ENCODE results near the gene HSD17B8. TPM values are rescaled to one million over a fixed set of nuclear protein-coding genes. Genes with fewer than 3 reads are reported as not detected.

HSD17B8 gene
- total and polyA plus RNA-seq, 2 donors (not counting 1 experiment from before 2014, with no cell fraction given) = 10.8 to 25.5 TPM

DNA sequence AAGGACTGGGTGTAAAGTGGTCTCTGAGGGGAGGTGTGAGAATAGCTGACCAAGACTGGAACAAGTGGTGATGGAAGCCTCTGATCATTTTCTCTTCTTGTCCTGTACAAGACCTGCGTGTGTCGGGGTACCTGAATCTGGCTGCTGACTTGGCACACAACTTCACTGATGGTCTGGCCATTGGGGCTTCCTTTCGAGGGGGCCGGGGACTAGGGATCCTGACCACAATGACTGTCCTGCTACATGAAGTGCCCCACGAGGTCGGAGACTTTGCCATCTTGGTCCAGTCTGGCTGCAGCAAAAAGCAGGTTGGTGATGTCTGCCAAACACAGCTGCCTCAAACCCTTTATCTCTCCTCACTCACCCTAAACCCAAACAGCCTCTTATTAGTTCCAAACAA, 1.7 kb upstream of the HSD17B8 start:
- no peaks in the 10 kb centered on the region for H3K27me3 ChIP-seq (replicated peaks in 1 of 4; ENCODE audit: control extremely low read depth in 1 of 4, control insufficient read depth in 3 of 4, insufficient read depth in 4 of 4, low read length in 3 of 4)
- WGBS (ENCODE audit: insufficient coverage) = 97% methylated on average over 6 of the region's 6 CpGs
- peaks cover 33 to 58% of the 10 kb centered on the region in 2 donors for H3K4me1 ChIP-seq (ENCODE audit: control insufficient read depth in 2 of 2, insufficient read depth in 2 of 2, low read length in 2 of 2)
- H3K79me2 ChIP-seq (ENCODE audit: control insufficient read depth, insufficient read depth, low read length) = peaks cover 51% of the 10 kb centered on the region
- no peak overlapping the region for H3K4me2 ChIP-seq (replicated peaks; ENCODE audit: low read depth, low read length, poor library complexity, severe bottlenecking)
- H3K36me3 ChIP-seq (replicated peaks in 1 of 2; ENCODE audit: control extremely low read depth in 1 of 2, control insufficient read depth in 1 of 2, extremely low read depth in 1 of 2, insufficient read depth in 2 of 2, low read length in 1 of 2) = peaks cover 0 to 20% of the 10 kb centered on the region in 2 experiments
- H3K9me3 Mint-ChIP-seq (ENCODE audit: insufficient read depth) = no peaks in the 10 kb centered on the region
- peak overlapping the region; percentile 99 for H3K4me3 Mint-ChIP-seq
- no peak overlapping the region for H2AFZ ChIP-seq (ENCODE audit: insufficient read depth, low read depth, low read length, poor library complexity, severe bottlenecking)
- no peak overlapping the region for H3K27ac ChIP-seq (ENCODE audit: low read length in 2 of 2)
- TF ChIP-seq, protein P1, sequence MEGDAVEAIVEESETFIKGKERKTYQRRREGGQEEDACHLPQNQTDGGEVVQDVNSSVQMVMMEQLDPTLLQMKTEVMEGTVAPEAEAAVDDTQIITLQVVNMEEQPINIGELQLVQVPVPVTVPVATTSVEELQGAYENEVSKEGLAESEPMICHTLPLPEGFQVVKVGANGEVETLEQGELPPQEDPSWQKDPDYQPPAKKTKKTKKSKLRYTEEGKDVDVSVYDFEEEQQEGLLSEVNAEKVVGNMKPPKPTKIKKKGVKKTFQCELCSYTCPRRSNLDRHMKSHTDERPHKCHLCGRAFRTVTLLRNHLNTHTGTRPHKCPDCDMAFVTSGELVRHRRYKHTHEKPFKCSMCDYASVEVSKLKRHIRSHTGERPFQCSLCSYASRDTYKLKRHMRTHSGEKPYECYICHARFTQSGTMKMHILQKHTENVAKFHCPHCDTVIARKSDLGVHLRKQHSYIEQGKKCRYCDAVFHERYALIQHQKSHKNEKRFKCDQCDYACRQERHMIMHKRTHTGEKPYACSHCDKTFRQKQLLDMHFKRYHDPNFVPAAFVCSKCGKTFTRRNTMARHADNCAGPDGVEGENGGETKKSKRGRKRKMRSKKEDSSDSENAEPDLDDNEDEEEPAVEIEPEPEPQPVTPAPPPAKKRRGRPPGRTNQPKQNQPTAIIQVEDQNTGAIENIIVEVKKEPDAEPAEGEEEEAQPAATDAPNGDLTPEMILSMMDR (IDR thresholded peaks at IDR 0.05) = no peak
- no peak for TF ChIP-seq EZH2 (IDR thresholded peaks at IDR 0.05; ENCODE audit: borderline replicate concordance, insufficient read depth, low read depth, low read length, poor library complexity, severe bottlenecking)
- H3K4me3 ChIP-seq (ENCODE audit: control extremely low read depth in 1 of 5, extremely low read depth in 1 of 5, insufficient read depth in 1 of 5, low read depth in 2 of 5, low read length in 4 of 5) = no peak overlapping the region
- intact Hi-C loops (cut with micrococcal nuclease) = loop anchor here (5.0 to 10.0 kb wide), 2 partner anchors 1025 to 1228 kb away; partner anchors contain the start of genes AGPAT1, DXO and RNF5
- ChIA-PET CTCF (interaction anchor here (0.6 to 0.9 kb wide), 2 partner anchors 142 to 359 kb away, joined by 3 read pairs; no protein-coding TSS in a partner anchor), POLR2A (no interaction called here)
- H3K9ac ChIP-seq (ENCODE audit: low read length) = no peak overlapping the region
- peak overlapping the region; percentile 26 for H3K27ac Mint-ChIP-seq
- no peak for ATAC-seq (ENCODE audit: low read depth)
- no peak for DNase-seq
- H3K27me3 Mint-ChIP-seq = no peaks in the 10 kb centered on the region
- peaks cover 17% of the 10 kb centered on the region for H4K20me1 ChIP-seq (ENCODE audit: control insufficient read depth, insufficient read depth, low read length, poor library complexity, severe bottlenecking)
- H3K9me3 ChIP-seq (ENCODE audit: control extremely low read depth in 1 of 3, control insufficient read depth in 2 of 3, insufficient read depth in 1 of 3, low read length in 2 of 3) = no peaks in the 10 kb centered on the region
- peaks cover 69% of the 10 kb centered on the region for H3K4me1 Mint-ChIP-seq

DNA sequence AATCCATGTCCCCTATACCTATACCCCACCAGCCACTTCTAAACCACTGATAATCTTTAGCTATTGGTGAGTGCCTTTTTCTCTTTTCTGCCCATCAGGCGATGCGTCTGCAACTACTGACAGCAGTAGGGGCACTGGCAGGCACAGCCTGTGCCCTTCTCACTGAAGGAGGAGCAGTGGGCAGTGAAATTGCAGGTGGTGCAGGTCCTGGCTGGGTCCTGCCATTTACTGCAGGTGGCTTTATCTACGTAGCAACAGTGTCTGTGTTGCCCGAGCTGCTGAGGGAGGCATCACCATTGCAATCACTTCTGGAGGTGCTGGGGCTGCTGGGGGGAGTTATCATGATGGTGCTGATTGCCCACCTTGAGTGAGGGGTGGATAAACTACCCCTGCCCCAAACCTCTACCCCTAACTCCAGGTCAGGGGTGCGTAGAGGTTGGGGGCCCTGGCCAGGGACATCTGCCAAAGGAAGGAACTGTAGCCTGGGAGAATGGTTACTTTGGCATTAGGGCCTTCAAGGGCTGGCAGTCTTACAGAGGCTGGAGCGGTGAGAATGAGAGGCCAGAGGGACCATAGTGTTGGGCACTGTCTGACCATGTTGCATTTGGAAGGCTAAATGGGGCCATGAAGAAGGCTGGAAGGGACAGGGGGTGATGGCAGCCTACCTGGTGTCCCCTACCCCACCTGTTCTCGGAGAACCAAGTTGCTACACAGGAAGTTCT, 851 bp upstream of the HSD17B8 start:
- H3K4me2 ChIP-seq (replicated peaks; ENCODE audit: low read depth, low read length, poor library complexity, severe bottlenecking) = peak overlapping the region; percentile 98
- H3K9me3 ChIP-seq (ENCODE audit: control extremely low read depth in 1 of 3, control insufficient read depth in 2 of 3, insufficient read depth in 1 of 3, low read length in 2 of 3) = no peaks in the 10 kb centered on the region
- intact Hi-C loops (cut with micrococcal nuclease) = loop anchor here (1.0 to 10.0 kb wide), 3 partner anchors 46 to 1229 kb away; partner anchors contain the start of genes AGPAT1, DXO and RNF5
- H3K27me3 ChIP-seq (replicated peaks in 1 of 4; ENCODE audit: control extremely low read depth in 1 of 4, control insufficient read depth in 3 of 4, insufficient read depth in 4 of 4, low read length in 3 of 4) = no peaks in the 10 kb centered on the region
- H3K79me2 ChIP-seq (ENCODE audit: control insufficient read depth, insufficient read depth, low read length) = peaks cover 44% of the 10 kb centered on the region
- H3K9ac ChIP-seq (ENCODE audit: low read length) = peak overlapping the region; percentile 79
- no peak overlapping the region for H2AFZ ChIP-seq (ENCODE audit: insufficient read depth, low read depth, low read length, poor library complexity, severe bottlenecking)
- H3K36me3 ChIP-seq (replicated peaks in 1 of 2; ENCODE audit: control extremely low read depth in 1 of 2, control insufficient read depth in 1 of 2, extremely low read depth in 1 of 2, insufficient read depth in 2 of 2, low read length in 1 of 2) = peaks cover 0 to 20% of the 10 kb centered on the region in 2 experiments
- ATAC-seq (ENCODE audit: low read depth) (no peak), DNase-seq (peak; percentile 17)
- Mint-ChIP-seq H3K4me3 (peak overlapping the region; percentile 99), H3K27ac (no peak overlapping the region), H3K27me3 (no peaks in the 10 kb centered on the region), H3K4me1 (peaks cover 62% of the 10 kb centered on the region), H3K9me3 (ENCODE audit: insufficient read depth) (no peaks in the 10 kb centered on the region)
- POLR2A ChIA-PET = no interaction called here
- H3K4me3 ChIP-seq (ENCODE audit: control extremely low read depth in 1 of 5, extremely low read depth in 1 of 5, insufficient read depth in 1 of 5, low read depth in 2 of 5, low read length in 4 of 5) = peak overlapping the region in 2 of 5 experiments; percentile 74 to 87
- WGBS (ENCODE audit: insufficient coverage) = 95% methylated on average over 6 of the region's 7 CpGs
- H3K27ac ChIP-seq (ENCODE audit: low read length in 2 of 2) = no peak overlapping the region
- CTCF ChIA-PET = interaction anchor here (0.9 kb wide), 1 partner anchor 141 kb away, joined by 3 read pairs; no protein-coding TSS in a partner anchor
- peaks cover 34 to 59% of the 10 kb centered on the region in 2 donors for H3K4me1 ChIP-seq (ENCODE audit: control insufficient read depth in 2 of 2, insufficient read depth in 2 of 2, low read length in 2 of 2)
- peaks cover 10% of the 10 kb centered on the region for H4K20me1 ChIP-seq (ENCODE audit: control insufficient read depth, insufficient read depth, low read length, poor library complexity, severe bottlenecking)
- TF ChIP-seq EZH2 (IDR thresholded peaks at IDR 0.05; ENCODE audit: borderline replicate concordance, insufficient read depth, low read depth, low read length, poor library complexity, severe bottlenecking) = no peak
- TF ChIP-seq, protein P1 (IDR thresholded peaks at IDR 0.05) = no peak

All from B cell (primary cell).